Measurements from ENCODE around the gene CCDC136.

GRCh38 chr7:128869138-128869943 lies 77.6 kb downstream of the CCDC136 start:
- TF ChIP-seq, protein P1, sequence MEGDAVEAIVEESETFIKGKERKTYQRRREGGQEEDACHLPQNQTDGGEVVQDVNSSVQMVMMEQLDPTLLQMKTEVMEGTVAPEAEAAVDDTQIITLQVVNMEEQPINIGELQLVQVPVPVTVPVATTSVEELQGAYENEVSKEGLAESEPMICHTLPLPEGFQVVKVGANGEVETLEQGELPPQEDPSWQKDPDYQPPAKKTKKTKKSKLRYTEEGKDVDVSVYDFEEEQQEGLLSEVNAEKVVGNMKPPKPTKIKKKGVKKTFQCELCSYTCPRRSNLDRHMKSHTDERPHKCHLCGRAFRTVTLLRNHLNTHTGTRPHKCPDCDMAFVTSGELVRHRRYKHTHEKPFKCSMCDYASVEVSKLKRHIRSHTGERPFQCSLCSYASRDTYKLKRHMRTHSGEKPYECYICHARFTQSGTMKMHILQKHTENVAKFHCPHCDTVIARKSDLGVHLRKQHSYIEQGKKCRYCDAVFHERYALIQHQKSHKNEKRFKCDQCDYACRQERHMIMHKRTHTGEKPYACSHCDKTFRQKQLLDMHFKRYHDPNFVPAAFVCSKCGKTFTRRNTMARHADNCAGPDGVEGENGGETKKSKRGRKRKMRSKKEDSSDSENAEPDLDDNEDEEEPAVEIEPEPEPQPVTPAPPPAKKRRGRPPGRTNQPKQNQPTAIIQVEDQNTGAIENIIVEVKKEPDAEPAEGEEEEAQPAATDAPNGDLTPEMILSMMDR (IDR thresholded peaks at IDR 0.05; ENCODE audit: low read length): no peak
- TF ChIP-seq EZH2 (IDR thresholded peaks at IDR 0.05; ENCODE audit: borderline replicate concordance, low read length): no peak

Measured in OCI-LY1 (cell line).